HG02970 (cell line): ENCODE results near the gene SLC12A3.

Source experiments
- ATAC-seq: cut with Tn5 transposase; IDR thresholded peaks from one replicate; pipeline ENCODE4 v1.9.1; 2021; ENCODE audit warnings: mild to moderate bottlenecking, moderate library complexity, moderate number of reproducible peaks; ENCODE audit not compliant: unreplicated experiment, low FRiP score

SLC12A3 gene

GRCh38 chr16:56960681-56961281 is 95.8 kb downstream of the SLC12A3 start:
- ATAC-seq: no peak

- no peak for ATAC-seq
These were observed 96.4 kb downstream of the SLC12A3 start for GRCh38 chr16:56961386-56961785.

GRCh38 chr16:56961851-56962281 is 96.9 kb downstream of the SLC12A3 start, which contains the start of gene CETP:
CETP (plus strand) TSS chr16:56961950; CDS start chr16:56961980, 30 bp downstream.
- no peak for ATAC-seq

- ATAC-seq: peak; percentile 73
These were observed 99.5 kb downstream of the SLC12A3 start for GRCh38 chr16:56964243-56965148.
